Astrocyte (in vitro differentiated cells and primary cell): Measurements from ENCODE around the gene FCN1. TPM values are rescaled to one million over a fixed set of nuclear protein-coding genes. Genes with fewer than 3 reads are reported as not detected.

Experiments
- DNase-seq: peaks from one replicate; pipeline ENCODE4 v3.0.0-alpha.2; 2010; ENCODE audit warnings: low read depth
- FAIRE-seq: peaks from 2 replicates; lab custom pipeline; 2011; peaks lifted over from hg19 to GRCh38; lab: Jason Lieb, UNC
- H2AFZ ChIP-seq: 2 replicates; pipeline ENCODE4 v1.6.0; 2012; ENCODE audit warnings: low read depth, low read length, inconsistent platforms
- H3K27ac ChIP-seq: 2 replicates; pipeline ENCODE4 v1.5.1; 2011; ENCODE audit warnings: low read depth, low read length, inconsistent platforms
- H3K27me3 ChIP-seq: 2 replicates; pipeline ENCODE4 v1.6.0; 2011; ENCODE audit warnings: low read length, inconsistent platforms; ENCODE audit not compliant: insufficient read depth
- H3K36me3 ChIP-seq: 2 replicates; pipeline ENCODE4 v1.5.1; 2011; ENCODE audit warnings: low read length, inconsistent platforms; ENCODE audit not compliant: insufficient read depth
- H3K4me1 ChIP-seq: 2 replicates; pipeline ENCODE4 v1.5.1; 2011; ENCODE audit warnings: low read length, inconsistent platforms; ENCODE audit not compliant: insufficient read depth
- H3K4me2 ChIP-seq: 2 replicates; pipeline ENCODE4 v1.6.0; 2012; ENCODE audit warnings: low read length, inconsistent platforms
- H3K4me3 ChIP-seq: 2 replicates; pipeline ENCODE4 v1.5.1; 2011; ENCODE audit warnings: low read depth, mild to moderate bottlenecking, low read length, inconsistent platforms; ENCODE audit not compliant: insufficient read depth
- H3K79me2 ChIP-seq: 2 replicates; pipeline ENCODE4 v1.6.0; 2012; ENCODE audit warnings: mild to moderate bottlenecking, low read length, inconsistent platforms; ENCODE audit not compliant: insufficient read depth
- H3K9ac ChIP-seq: 2 replicates; pipeline ENCODE4 v1.6.0; 2012; ENCODE audit warnings: mild to moderate bottlenecking, low read length, inconsistent platforms
- H3K9me3 ChIP-seq: 2 replicates; pipeline ENCODE4 v1.5.1; 2012; ENCODE audit warnings: low read depth, mild to moderate bottlenecking, low read length, inconsistent platforms; ENCODE audit not compliant: insufficient read depth
- H4K20me1 ChIP-seq: 2 replicates; pipeline ENCODE4 v1.6.0; 2012; ENCODE audit warnings: low read length, inconsistent platforms; ENCODE audit not compliant: insufficient read depth
- H3K27ac Mint-ChIP-seq: one replicate; pipeline ENCODE4 v1.8.0; 2021; ENCODE audit warnings: mild to moderate bottlenecking, mixed read lengths; ENCODE audit not compliant: unreplicated experiment
- H3K27me3 Mint-ChIP-seq: one replicate; pipeline ENCODE4 v1.8.0; 2021; ENCODE audit warnings: low read depth, mixed read lengths; ENCODE audit not compliant: unreplicated experiment
- H3K36me3 Mint-ChIP-seq: one replicate; pipeline ENCODE4 v1.8.0; 2021; ENCODE audit warnings: low read depth, mixed read lengths; ENCODE audit not compliant: unreplicated experiment
- H3K4me1 Mint-ChIP-seq: one replicate; pipeline ENCODE4 v1.8.0; 2021; ENCODE audit warnings: low read depth, mixed read lengths; ENCODE audit not compliant: unreplicated experiment
- H3K4me3 Mint-ChIP-seq: one replicate; pipeline ENCODE4 v1.8.0; 2021; ENCODE audit warnings: mild to moderate bottlenecking, moderate library complexity, mixed read lengths; ENCODE audit not compliant: unreplicated experiment
- H3K9me3 Mint-ChIP-seq: one replicate; pipeline ENCODE4 v1.8.0; 2021; ENCODE audit warnings: mild to moderate bottlenecking, mixed read lengths; ENCODE audit not compliant: unreplicated experiment
- CTCF ChIP-seq: IDR thresholded peaks from 2 replicates; pipeline ENCODE4 v1.5.1; 2011; ENCODE audit warnings: low read depth, mild to moderate bottlenecking, inconsistent platforms, low read length, moderate library complexity; ENCODE audit not compliant: insufficient read depth
- EZH2 ChIP-seq: IDR thresholded peaks from 2 replicates; pipeline ENCODE4 v1.6.1; 2012; ENCODE audit warnings: mild to moderate bottlenecking, low read length, inconsistent platforms; ENCODE audit not compliant: insufficient read depth
- total RNA-seq: library from RNA; stranded (reverse); gene quantifications from 2 replicates; pipeline ENCODE4 v1.2.1, GENCODE V29; 2021

FCN1 gene
- total RNA-seq, 1 donor from 2014 or later: not detected

- Histone ChIP-seq H3K36me3 (no peaks in the 10 kb centered on the region), H4K20me1 (peaks cover under 1% of the 10 kb centered on the region), H3K4me1 (peaks cover 3% of the 10 kb centered on the region), H3K4me2 (no peak overlapping the region), H3K79me2 (no peaks in the 10 kb centered on the region), H3K9me3 (no peaks in the 10 kb centered on the region), H3K4me3 (no peak overlapping the region), H3K27ac (no peak overlapping the region), H2AFZ (no peak overlapping the region), H3K9ac (no peak overlapping the region), H3K27me3 (no peaks in the 10 kb centered on the region)
- DNase-seq (no peak), FAIRE-seq (no peak)
- Mint-ChIP-seq H3K9me3 (peaks cover 5% of the 10 kb centered on the region), H3K4me3 (no peak overlapping the region), H3K4me1 (no peaks in the 10 kb centered on the region), H3K36me3 (no peaks in the 10 kb centered on the region), H3K27ac (no peak overlapping the region), H3K27me3 (peaks cover 4% of the 10 kb centered on the region)
- TF ChIP-seq EZH2 (no peak), CTCF (no peak)
These were observed 54.3 kb downstream of the FCN1 start for GRCh38 chr9:134863306-134863902.

GRCh38 chr9:134861595-134862334 is 55.9 kb downstream of the FCN1 start:
- peaks cover 8% of the 10 kb centered on the region for H3K4me1 ChIP-seq
- FAIRE-seq: no peak
- TF ChIP-seq CTCF: no peak
- no peak for TF ChIP-seq EZH2
- no peak overlapping the region for H3K4me2 ChIP-seq
- Mint-ChIP-seq H3K27me3 (peaks cover 4% of the 10 kb centered on the region), H3K4me3 (no peak overlapping the region), H3K9me3 (peaks cover 7% of the 10 kb centered on the region), H3K27ac (peak overlapping the region; percentile 1), H3K4me1 (peaks cover 3% of the 10 kb centered on the region), H3K36me3 (no peaks in the 10 kb centered on the region)
- H3K36me3 ChIP-seq: no peaks in the 10 kb centered on the region
- no peaks in the 10 kb centered on the region for H3K27me3 ChIP-seq
- H3K27ac ChIP-seq: no peak overlapping the region
- H2AFZ ChIP-seq: no peak overlapping the region
- peaks cover 2% of the 10 kb centered on the region for H3K9me3 ChIP-seq
- no peak for DNase-seq
- H3K9ac ChIP-seq: no peak overlapping the region
- no peaks in the 10 kb centered on the region for H3K79me2 ChIP-seq
- H3K4me3 ChIP-seq: no peak overlapping the region
- peaks cover 6% of the 10 kb centered on the region for H4K20me1 ChIP-seq

GRCh38 chr9:134860510-134860909 is 57.2 kb downstream of the FCN1 start:
- Histone ChIP-seq H3K9me3 (peaks cover 2% of the 10 kb centered on the region), H2AFZ (no peak overlapping the region), H3K36me3 (no peaks in the 10 kb centered on the region), H3K27ac (no peak overlapping the region), H3K4me1 (peaks cover 8% of the 10 kb centered on the region), H3K9ac (no peak overlapping the region), H3K4me2 (no peak overlapping the region), H3K4me3 (no peak overlapping the region), H3K27me3 (no peaks in the 10 kb centered on the region), H3K79me2 (no peaks in the 10 kb centered on the region), H4K20me1 (peaks cover 6% of the 10 kb centered on the region)
- TF ChIP-seq CTCF (no peak), EZH2 (no peak)
- H3K9me3 Mint-ChIP-seq: peaks cover 11% of the 10 kb centered on the region
- H3K36me3 Mint-ChIP-seq: peaks cover 2% of the 10 kb centered on the region
- DNase-seq (no peak), FAIRE-seq (no peak)
- H3K4me3 Mint-ChIP-seq: no peak overlapping the region
- peaks cover 3% of the 10 kb centered on the region for H3K4me1 Mint-ChIP-seq
- no peak overlapping the region for H3K27ac Mint-ChIP-seq
- peaks cover 4% of the 10 kb centered on the region for H3K27me3 Mint-ChIP-seq
